ENCODE data around the gene ATXN1.

The ATXN1 gene

DNA sequence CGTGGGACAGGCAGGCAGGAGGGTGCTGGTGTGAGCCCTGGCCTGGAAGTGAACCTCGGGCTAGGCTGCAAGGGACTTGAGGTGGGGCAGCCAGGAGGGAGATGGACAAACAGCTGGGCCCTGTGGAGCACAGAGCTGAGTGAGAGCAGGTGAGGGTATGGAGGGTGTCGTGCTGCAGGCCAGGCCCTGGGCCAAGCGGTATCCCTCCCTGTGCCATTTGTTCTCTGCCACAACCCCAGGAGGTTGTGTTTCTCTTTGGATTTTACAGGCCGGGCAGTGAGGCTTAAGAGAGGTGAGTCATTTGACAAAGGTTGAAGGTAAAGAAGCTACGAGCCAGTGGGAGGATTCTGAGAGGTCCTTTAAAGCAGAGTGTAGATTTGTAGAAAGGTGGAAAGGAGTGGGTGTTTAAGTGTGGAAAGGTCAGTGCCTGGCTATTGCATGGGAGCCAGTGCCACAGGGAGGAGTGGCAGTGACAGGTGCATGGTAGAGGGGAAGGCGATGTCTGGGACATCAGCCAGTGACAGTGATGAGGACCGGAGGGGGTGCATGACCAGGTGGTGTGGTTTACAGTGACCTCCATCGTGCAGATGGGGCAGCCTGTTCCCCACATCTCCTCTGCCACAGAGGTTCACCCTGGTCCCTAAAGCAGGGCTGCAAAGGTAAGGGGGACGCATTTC is 483.1 kb downstream of the ATXN1 start:
- peaks cover 13% of the 10 kb centered on the region for H3K27me3 Mint-ChIP-seq (ENCODE audit: low read depth, poor library complexity)
- TF ChIP-seq, protein P1, sequence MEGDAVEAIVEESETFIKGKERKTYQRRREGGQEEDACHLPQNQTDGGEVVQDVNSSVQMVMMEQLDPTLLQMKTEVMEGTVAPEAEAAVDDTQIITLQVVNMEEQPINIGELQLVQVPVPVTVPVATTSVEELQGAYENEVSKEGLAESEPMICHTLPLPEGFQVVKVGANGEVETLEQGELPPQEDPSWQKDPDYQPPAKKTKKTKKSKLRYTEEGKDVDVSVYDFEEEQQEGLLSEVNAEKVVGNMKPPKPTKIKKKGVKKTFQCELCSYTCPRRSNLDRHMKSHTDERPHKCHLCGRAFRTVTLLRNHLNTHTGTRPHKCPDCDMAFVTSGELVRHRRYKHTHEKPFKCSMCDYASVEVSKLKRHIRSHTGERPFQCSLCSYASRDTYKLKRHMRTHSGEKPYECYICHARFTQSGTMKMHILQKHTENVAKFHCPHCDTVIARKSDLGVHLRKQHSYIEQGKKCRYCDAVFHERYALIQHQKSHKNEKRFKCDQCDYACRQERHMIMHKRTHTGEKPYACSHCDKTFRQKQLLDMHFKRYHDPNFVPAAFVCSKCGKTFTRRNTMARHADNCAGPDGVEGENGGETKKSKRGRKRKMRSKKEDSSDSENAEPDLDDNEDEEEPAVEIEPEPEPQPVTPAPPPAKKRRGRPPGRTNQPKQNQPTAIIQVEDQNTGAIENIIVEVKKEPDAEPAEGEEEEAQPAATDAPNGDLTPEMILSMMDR (IDR thresholded peaks at IDR 0.05): no peak
- peaks cover 36% of the 10 kb centered on the region for H3K4me1 Mint-ChIP-seq
- peak overlapping the region; percentile 68 for H3K27ac Mint-ChIP-seq
- peak overlapping the region; percentile 24 for H3K4me3 Mint-ChIP-seq
- no peak for DNase-seq
- H3K36me3 Mint-ChIP-seq (ENCODE audit: low read depth): no peaks in the 10 kb centered on the region
- no peaks in the 10 kb centered on the region for H3K9me3 Mint-ChIP-seq

DNA sequence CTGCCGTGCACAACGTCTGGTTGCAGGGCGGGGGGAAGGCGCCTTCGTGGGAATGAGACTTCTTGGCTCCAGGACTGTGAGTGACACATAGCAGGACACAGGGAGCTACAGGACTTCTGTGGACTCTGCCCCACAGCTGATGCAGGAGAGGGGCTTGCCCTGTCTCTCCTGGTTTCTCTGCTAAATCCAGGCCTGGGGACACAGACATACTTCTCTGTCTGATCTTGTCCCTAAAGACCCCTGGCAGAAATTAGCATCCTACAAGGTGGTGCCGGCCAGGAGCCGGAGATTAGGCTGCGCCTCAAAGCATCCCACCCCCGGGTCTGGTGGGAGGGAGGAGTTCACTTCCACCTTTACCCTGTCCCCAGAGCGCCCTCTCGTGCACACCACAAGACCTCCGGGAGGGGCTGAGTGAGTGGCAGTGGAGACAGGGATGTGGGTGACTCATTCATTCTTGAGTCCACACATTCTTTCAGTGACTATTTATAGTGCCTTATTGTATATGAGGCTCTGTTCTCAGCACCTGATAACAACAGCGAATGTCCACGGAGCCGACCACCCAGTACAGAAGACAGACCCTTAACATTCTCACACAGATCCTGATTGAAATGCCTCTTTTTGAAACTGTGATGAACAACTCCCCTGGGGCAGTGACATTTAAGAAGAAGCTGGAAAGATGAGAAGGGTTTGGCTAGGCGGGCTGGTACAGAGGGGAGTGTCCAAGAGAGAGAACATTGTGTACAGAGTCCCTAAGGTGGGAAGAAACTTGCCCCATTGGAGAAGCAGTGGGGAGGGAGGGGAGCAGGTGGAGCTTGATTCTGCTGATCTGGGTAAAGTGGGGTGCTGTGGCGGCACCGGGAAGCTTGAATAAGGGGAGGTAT is 483.9 kb downstream of the ATXN1 start:
- Mint-ChIP-seq H3K9me3 (no peaks in the 10 kb centered on the region), H3K27me3 (ENCODE audit: low read depth, poor library complexity) (peaks cover 13% of the 10 kb centered on the region), H3K4me1 (peaks cover 36% of the 10 kb centered on the region), H3K4me3 (peak overlapping the region; percentile 24), H3K27ac (peak overlapping the region; percentile 68), H3K36me3 (ENCODE audit: low read depth) (no peaks in the 10 kb centered on the region)
- TF ChIP-seq, protein P1 (IDR thresholded peaks at IDR 0.05): peak; percentile 38
- peak; percentile 66 for DNase-seq

DNA sequence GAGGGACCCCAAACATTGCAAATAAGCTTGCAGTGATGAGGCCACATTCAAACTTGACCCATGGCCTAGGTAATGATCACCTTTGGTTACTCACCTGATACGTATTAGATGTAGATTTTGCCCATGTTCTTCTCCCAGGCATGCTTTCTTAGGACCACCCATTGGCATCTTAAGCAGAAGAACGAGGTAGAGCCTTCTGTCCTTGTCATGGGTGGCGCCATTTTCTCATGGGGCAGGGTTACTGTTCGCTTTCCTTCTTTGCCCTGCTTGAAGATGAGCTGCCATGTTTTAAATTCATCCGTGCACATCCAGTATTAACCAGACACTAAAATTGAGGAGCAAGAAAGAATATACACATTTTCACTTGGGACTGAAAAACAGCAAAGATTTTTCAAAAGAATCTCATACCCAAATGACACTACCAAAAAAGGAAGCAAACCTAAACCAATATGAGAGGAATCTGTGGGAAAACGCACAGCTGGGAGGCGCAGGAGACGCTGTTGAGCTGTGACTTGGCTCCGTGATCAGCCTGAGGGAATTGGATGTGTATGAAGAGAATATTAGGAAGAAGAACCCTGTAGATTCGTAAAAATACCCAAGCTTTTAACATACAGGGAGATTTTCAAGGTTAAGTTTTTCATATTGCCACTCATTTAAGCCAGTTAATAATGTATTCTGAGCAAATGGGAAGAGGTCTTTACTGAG is 486.2 kb downstream of the ATXN1 start:
- Mint-ChIP-seq H3K27ac (no peak overlapping the region), H3K9me3 (no peaks in the 10 kb centered on the region), H3K4me3 (no peak overlapping the region), H3K27me3 (ENCODE audit: low read depth, poor library complexity) (peaks cover 13% of the 10 kb centered on the region), H3K4me1 (peaks cover 36% of the 10 kb centered on the region), H3K36me3 (ENCODE audit: low read depth) (no peaks in the 10 kb centered on the region)
- TF ChIP-seq, protein P1 (IDR thresholded peaks at IDR 0.05): no peak
- no peak for DNase-seq

DNA sequence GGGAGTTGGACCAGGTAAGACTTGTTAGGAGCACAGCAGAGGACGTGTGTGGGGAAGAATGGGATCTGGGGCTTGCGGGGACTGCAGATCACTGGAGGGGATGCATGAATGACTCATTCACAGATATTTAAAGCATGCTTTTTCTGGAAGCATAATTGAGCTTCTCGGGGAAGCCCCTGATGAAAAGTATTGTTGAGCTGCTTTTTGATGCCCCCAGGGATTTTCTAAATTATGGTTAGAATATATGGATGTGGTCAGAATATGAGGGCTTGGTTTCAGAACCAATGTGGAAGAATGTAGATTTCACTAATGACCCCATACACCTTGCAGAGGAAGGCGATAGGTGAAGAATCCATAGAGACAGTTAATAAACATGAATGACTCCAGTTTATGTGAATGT is 486.8 kb downstream of the ATXN1 start:
- H3K27ac Mint-ChIP-seq: no peak overlapping the region
- peaks cover 8% of the 10 kb centered on the region for H3K27me3 Mint-ChIP-seq (ENCODE audit: low read depth, poor library complexity)
- TF ChIP-seq, protein P1 (IDR thresholded peaks at IDR 0.05): no peak
- no peaks in the 10 kb centered on the region for H3K36me3 Mint-ChIP-seq (ENCODE audit: low read depth)
- no peaks in the 10 kb centered on the region for H3K9me3 Mint-ChIP-seq
- no peak overlapping the region for H3K4me3 Mint-ChIP-seq
- no peak for DNase-seq
- H3K4me1 Mint-ChIP-seq: peaks cover 31% of the 10 kb centered on the region

DNA sequence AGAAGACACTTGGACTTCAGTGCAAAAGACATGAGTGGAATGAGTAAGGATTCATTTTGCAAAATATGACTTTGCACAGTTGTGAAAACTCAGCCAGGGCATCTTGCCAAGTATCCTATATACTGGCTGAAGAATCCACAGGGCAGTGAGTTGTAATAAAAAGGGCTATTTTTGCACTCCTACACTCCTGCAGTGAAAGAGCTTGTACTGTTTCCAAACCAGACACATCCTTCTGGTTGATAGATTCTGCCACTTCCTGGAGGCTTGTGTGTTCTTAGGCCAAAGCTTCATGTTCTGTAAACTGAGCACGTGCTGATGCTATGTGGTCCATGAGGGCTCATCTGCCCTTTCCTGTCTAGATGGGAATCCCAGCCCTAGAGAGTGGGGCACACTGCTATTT is 488.0 kb downstream of the ATXN1 start:
- no peak for DNase-seq
- Mint-ChIP-seq H3K4me1 (peaks cover 20% of the 10 kb centered on the region), H3K27ac (no peak overlapping the region), H3K4me3 (no peak overlapping the region), H3K9me3 (no peaks in the 10 kb centered on the region), H3K36me3 (ENCODE audit: low read depth) (no peaks in the 10 kb centered on the region), H3K27me3 (ENCODE audit: low read depth, poor library complexity) (peaks cover 7% of the 10 kb centered on the region)
- TF ChIP-seq, protein P1 (IDR thresholded peaks at IDR 0.05): no peak
